H1 (cell line): Measurements from ENCODE around the gene TIMD4. TPM values are rescaled to one million over a fixed set of nuclear protein-coding genes. Genes with fewer than 3 reads are reported as not detected.

ENCODE experiments used
- CTCF ChIA-PET: fragments of 300-600 bp; sonication (Branson Sonifier 250); formaldehyde crosslinking; loops from one replicate; lab custom pipeline; 2021; ENCODE audit not compliant: partially characterized antibody; lab: Charles Lee
- POLR2A ChIA-PET: fragments of 300-600 bp; sonication (Branson Sonifier 250); formaldehyde crosslinking; loops from one replicate; lab custom pipeline; 2021; ENCODE audit warnings: inconsistent platforms; ENCODE audit not compliant: partially characterized antibody; lab: Charles Lee
- DNase-seq, 2 experiments: peaks; one replicate each; pipeline versions ENCODE4 v3.0.0 to v3.0.0-alpha.2; 2010 to 2022; ENCODE audit warnings: low spot score in 2 of 2, low read depth in 1 of 2, mixed read lengths in 1 of 2
- FAIRE-seq: peaks from 2 replicates; lab custom pipeline; 2011; peaks lifted over from hg19 to GRCh38; lab: Jason Lieb, UNC
- H2AFZ ChIP-seq: 2 replicates; pipeline ENCODE4 v1.8.1; 2012; ENCODE audit warnings: low read length, inconsistent platforms
- H2AK5ac ChIP-seq: 2 replicates; pipeline ENCODE4 v1.6.1; 2013; ENCODE audit warnings: low read depth, low read length
- H2BK120ac ChIP-seq: replicated peaks from 2 replicates; pipeline ENCODE3; 2013; ENCODE audit warnings: low read depth, low read length, inconsistent platforms
- H2BK12ac ChIP-seq: 2 replicates; pipeline ENCODE4 v1.6.1; 2013; ENCODE audit warnings: low read depth, low read length
- H2BK15ac ChIP-seq: 2 replicates; pipeline ENCODE4 v1.6.1; 2013; ENCODE audit warnings: low read length
- H2BK20ac ChIP-seq: 2 replicates; pipeline ENCODE4 v1.6.1; 2013; ENCODE audit warnings: low read length
- H2BK5ac ChIP-seq: 2 replicates; pipeline ENCODE4 v1.6.1; 2013; ENCODE audit warnings: low read depth, low read length
- H3K14ac ChIP-seq: 2 replicates; pipeline ENCODE4 v1.6.1; 2013; ENCODE audit warnings: inconsistent platforms; ENCODE audit not compliant: insufficient read length
- H3K18ac ChIP-seq: 2 replicates; pipeline ENCODE4 v1.6.1; 2013; ENCODE audit warnings: low read length; ENCODE audit errors: extremely low read depth
- H3K23ac ChIP-seq: 2 replicates; pipeline ENCODE4 v1.6.1; 2013; ENCODE audit warnings: inconsistent platforms; ENCODE audit not compliant: insufficient read length
- H3K23me2 ChIP-seq: 2 replicates; pipeline ENCODE4 v1.6.1; 2013; ENCODE audit warnings: low read depth, low read length
- H3K27ac ChIP-seq: 2 replicates; pipeline ENCODE4 v1.6.1; 2011; ENCODE audit warnings: low read depth, low read length, inconsistent platforms
- H3K27me3 ChIP-seq, 4 experiments: replicated peaks in 1 of 4; 1 replicate in 1 of 4; 2 replicates in 3 of 4; pipeline versions ENCODE4 v1.6.1 to v1.8.1; 2011 to 2013; ENCODE audit warnings: low read length in 3 of 4, mild to moderate bottlenecking in 3 of 4, inconsistent platforms in 2 of 4, mixed read lengths in 2 of 4, moderate library complexity in 1 of 4; ENCODE audit not compliant: control insufficient read depth in 3 of 4, insufficient read depth in 3 of 4; ENCODE audit errors: extremely low read depth in 1 of 4
- H3K36me3 ChIP-seq, 4 experiments: 2 replicates each; pipeline versions ENCODE4 v1.6.1 to v1.8.1; 2011 to 2013; ENCODE audit warnings: mild to moderate bottlenecking in 4 of 4, low read length in 3 of 4, moderate library complexity in 2 of 4, control low read depth in 1 of 4, inconsistent platforms in 1 of 4; ENCODE audit not compliant: insufficient read depth in 4 of 4, control insufficient read depth in 2 of 4
- H3K4ac ChIP-seq: replicated peaks from 2 replicates; pipeline ENCODE3; 2013; ENCODE audit warnings: low read length, low read depth, mixed read lengths, inconsistent platforms; ENCODE audit not compliant: insufficient read length
- H3K4me1 ChIP-seq, 4 experiments: replicated peaks in 1 of 4; 1 replicate in 1 of 4; 2 replicates in 3 of 4; pipeline versions ENCODE4 v1.6.1 to v1.8.1; 2011 to 2013; ENCODE audit warnings: low read length in 3 of 4, inconsistent platforms in 2 of 4, mixed read lengths in 1 of 4; ENCODE audit not compliant: insufficient read depth in 4 of 4, control insufficient read depth in 3 of 4
- H3K4me2 ChIP-seq, 2 experiments: 2 replicates each; pipeline versions ENCODE4 v1.6.1 to v1.8.1; 2011 to 2013; ENCODE audit warnings: low read depth in 2 of 2, low read length in 2 of 2, control low read depth in 1 of 2, inconsistent platforms in 1 of 2, mild to moderate bottlenecking in 1 of 2; ENCODE audit not compliant: insufficient read depth in 1 of 2
- H3K4me3 ChIP-seq, 4 experiments: fragments of 200-600, 300-600 bp in 1 of 4; sonication (generic), shearing (Covaris generic), sonication (Bioruptor Twin) in 1 of 4; 2 replicates each; pipeline versions ENCODE4 v1.5.1 to v1.8.1; 2011 to 2016; ENCODE audit warnings: low read length in 4 of 4, low read depth in 3 of 4, control low read depth in 2 of 4, inconsistent platforms in 2 of 4, mild to moderate bottlenecking in 2 of 4, mixed read lengths in 1 of 4, moderate library complexity in 1 of 4; ENCODE audit not compliant: insufficient read depth in 2 of 4; ENCODE audit errors: extremely low read depth in 1 of 4
- H3K56ac ChIP-seq: replicated peaks from 2 replicates; pipeline ENCODE3; 2013; ENCODE audit warnings: low read depth, mild to moderate bottlenecking, mixed read lengths, low read length, inconsistent platforms; ENCODE audit not compliant: insufficient read length
- H3K79me1 ChIP-seq: 2 replicates; pipeline ENCODE4 v1.6.1; 2013; ENCODE audit warnings: low read depth, low read length, control low read depth
- H3K79me2 ChIP-seq, 2 experiments: 2 replicates each; pipeline versions ENCODE4 v1.6.1 to v1.8.1; 2012 to 2013; ENCODE audit warnings: low read length in 2 of 2, mild to moderate bottlenecking in 2 of 2, inconsistent platforms in 1 of 2; ENCODE audit not compliant: insufficient read depth in 2 of 2, control insufficient read depth in 1 of 2
- H3K9ac ChIP-seq, 4 experiments: replicated peaks in 1 of 4; 1 replicate in 1 of 4; 2 replicates in 3 of 4; pipeline versions ENCODE4 v1.6.1 to v1.8.1; 2011 to 2013; ENCODE audit warnings: low read depth in 3 of 4, low read length in 3 of 4, control low read depth in 2 of 4, mild to moderate bottlenecking in 2 of 4, moderate library complexity in 2 of 4, inconsistent platforms in 1 of 4; ENCODE audit errors: extremely low read depth in 1 of 4
- H3K9me3 ChIP-seq, 2 experiments: 2 replicates each; pipeline versions ENCODE4 v1.6.1 to v1.8.1; 2012 to 2013; ENCODE audit warnings: mild to moderate bottlenecking in 2 of 2, moderate library complexity in 2 of 2, control low read depth in 1 of 2, inconsistent platforms in 1 of 2, low read depth in 1 of 2, low read length in 1 of 2, mixed read lengths in 1 of 2; ENCODE audit not compliant: insufficient read depth in 2 of 2
- H4K20me1 ChIP-seq, 2 experiments: replicated peaks in 1 of 2; 2 replicates each; pipeline versions ENCODE3 to v1.8.1; 2011 to 2013; ENCODE audit warnings: inconsistent platforms in 2 of 2, low read length in 2 of 2, mild to moderate bottlenecking in 1 of 2; ENCODE audit not compliant: insufficient read depth in 2 of 2, control insufficient read depth in 1 of 2
- H4K5ac ChIP-seq: 2 replicates; pipeline ENCODE4 v1.6.1; 2013; ENCODE audit warnings: low read length, low read depth, mixed read lengths, inconsistent platforms; ENCODE audit not compliant: insufficient read length
- H4K8ac ChIP-seq: 2 replicates; pipeline ENCODE4 v1.8.0; 2013; ENCODE audit warnings: mild to moderate bottlenecking, moderate library complexity, low read length, inconsistent platforms; ENCODE audit not compliant: insufficient read depth; ENCODE audit errors: extremely low read depth
- H4K91ac ChIP-seq: replicated peaks from 2 replicates; pipeline ENCODE3; 2013; ENCODE audit warnings: low read length, mixed read lengths, inconsistent platforms; ENCODE audit not compliant: insufficient read length
- GTF2F1 ChIP-seq: IDR thresholded peaks from 2 replicates; pipeline ENCODE4 v1.6.1; 2012; ENCODE audit warnings: low read depth, low read length, improper control_type of control experiment, borderline replicate concordance
- MAX ChIP-seq: IDR thresholded peaks from 2 replicates; pipeline ENCODE4 v1.6.1; 2012; ENCODE audit warnings: inconsistent platforms
- RFX5 ChIP-seq: IDR thresholded peaks from 2 replicates; pipeline ENCODE4 v1.6.1; 2011; ENCODE audit warnings: low read depth, low read length, improper control_type of control experiment, borderline replicate concordance
- SRF ChIP-seq: IDR thresholded peaks from 2 replicates; pipeline ENCODE4 v1.6.1; 2011; ENCODE audit warnings: mild to moderate bottlenecking, low read depth, low read length, moderate library complexity
- TEAD4 ChIP-seq: IDR thresholded peaks from 2 replicates; pipeline ENCODE4 v1.6.1; 2012; ENCODE audit warnings: low read depth, low read length, inconsistent platforms, mixed read lengths
- WGBS, 2 experiments: shearing (Covaris generic) in 1 of 2; methylation state at CpG; one replicate each; pipeline versions ENCODE4 v1.1.6 to v1.1.7; 2013 to 2015; ENCODE audit warnings: low lambda C conversion rate in 2 of 2, mixed read lengths in 2 of 2, inconsistent platforms in 1 of 2, low coverage in 1 of 2, missing lambda C conversion rate in 1 of 2; ENCODE audit not compliant: insufficient replicate concordance in 2 of 2, insufficient coverage in 1 of 2, insufficient read length in 1 of 2; ENCODE audit errors: extremely low coverage in 1 of 2, missing lambda C conversion rate in 1 of 2; 5-methylcytosine and 5-hydroxymethylcytosine counted together
- polyA plus RNA-seq, 7 experiments: library from polyadenylated mRNA; depleted of rRNA in 3 of 7; stranded (reverse) in 5 of 7; unstranded in 2 of 7; fragments of >200 nt in 5 of 7; fragments of 200-250 nt in 2 of 7; gene quantifications; 1 replicate in 5 of 7; 2 replicates in 1 of 7; 4 replicates in 1 of 7; pipeline versions ENCODE4 v1.2.1 to v1.2.3, GENCODE V29; 2011 to 2013; ENCODE audit warnings: missing spikeins in 2 of 7, mixed read lengths in 2 of 7
- total RNA-seq: library from RNA; stranded (reverse); fragmentation: NEBNext Ultra II Directional; extraction: Animal tissue kit (Norgen Biotek cat#: 25700); gene quantifications from 2 replicates; pipeline ENCODE4 v1.2.1, GENCODE V29; 2021

The TIMD4 gene
- total and polyA plus RNA-seq, 2 of the 8 experiments (the other 6 are each of a cell fraction or from before 2014, with no cell fraction given): not detected

GRCh38 chr5:156879665-156880285 is 83.3 kb downstream of the TIMD4 start:
- H4K5ac ChIP-seq: no peak overlapping the region
- no peak overlapping the region for H3K4me3 ChIP-seq
- H2BK120ac ChIP-seq: no peak overlapping the region
- H3K4me1 ChIP-seq: no peaks in the 10 kb centered on the region
- no peak overlapping the region for H3K23ac ChIP-seq
- POLR2A ChIA-PET: interaction anchor here (1.0 kb wide), 1 partner anchor 10 kb away, joined by 3 read pairs; no protein-coding TSS in a partner anchor
- no peak overlapping the region for H2AK5ac ChIP-seq
- H3K4me2 ChIP-seq: no peak overlapping the region
- no peak overlapping the region for H2BK20ac ChIP-seq
- CTCF ChIA-PET: interaction anchor here (0.6 to 3.0 kb wide), 5 partner anchors 10 to 346 kb away, joined by 3 to 11 read pairs (median 5); no protein-coding TSS in a partner anchor
- no peak overlapping the region for H4K8ac ChIP-seq
- no peak overlapping the region for H3K18ac ChIP-seq
- H2AFZ ChIP-seq: no peak overlapping the region
- H2BK15ac ChIP-seq: no peak overlapping the region
- no peaks in the 10 kb centered on the region for H3K79me1 ChIP-seq
- no peaks in the 10 kb centered on the region for H3K23me2 ChIP-seq
- no peak for TF ChIP-seq RFX5
- no peak for TF ChIP-seq SRF
- no peak for TF ChIP-seq GTF2F1
- TF ChIP-seq TEAD4: no peak
- TF ChIP-seq MAX: no peak
- H3K79me2 ChIP-seq: no peaks in the 10 kb centered on the region
- no peak overlapping the region for H3K27ac ChIP-seq
- FAIRE-seq (no peak), DNase-seq (no peak)
- no peak overlapping the region for H4K91ac ChIP-seq
- no peak overlapping the region for H3K14ac ChIP-seq
- H3K9me3 ChIP-seq: no peaks in the 10 kb centered on the region
- H2BK5ac ChIP-seq: no peak overlapping the region
- H4K20me1 ChIP-seq: no peaks in the 10 kb centered on the region
- H3K56ac ChIP-seq: no peak overlapping the region
- no peak overlapping the region for H3K4ac ChIP-seq
- 91% methylated on average over 3 of the region's 3 CpGs; no CpG with 5 or more reads in 1 of the 2 experiments for WGBS, 2 experiments
- no peaks in the 10 kb centered on the region for H3K27me3 ChIP-seq
- no peak overlapping the region for H2BK12ac ChIP-seq
- no peaks in the 10 kb centered on the region for H3K36me3 ChIP-seq
- no peak overlapping the region for H3K9ac ChIP-seq
